ENCODE results near the gene KLHL30.

The KLHL30 gene, protein sequence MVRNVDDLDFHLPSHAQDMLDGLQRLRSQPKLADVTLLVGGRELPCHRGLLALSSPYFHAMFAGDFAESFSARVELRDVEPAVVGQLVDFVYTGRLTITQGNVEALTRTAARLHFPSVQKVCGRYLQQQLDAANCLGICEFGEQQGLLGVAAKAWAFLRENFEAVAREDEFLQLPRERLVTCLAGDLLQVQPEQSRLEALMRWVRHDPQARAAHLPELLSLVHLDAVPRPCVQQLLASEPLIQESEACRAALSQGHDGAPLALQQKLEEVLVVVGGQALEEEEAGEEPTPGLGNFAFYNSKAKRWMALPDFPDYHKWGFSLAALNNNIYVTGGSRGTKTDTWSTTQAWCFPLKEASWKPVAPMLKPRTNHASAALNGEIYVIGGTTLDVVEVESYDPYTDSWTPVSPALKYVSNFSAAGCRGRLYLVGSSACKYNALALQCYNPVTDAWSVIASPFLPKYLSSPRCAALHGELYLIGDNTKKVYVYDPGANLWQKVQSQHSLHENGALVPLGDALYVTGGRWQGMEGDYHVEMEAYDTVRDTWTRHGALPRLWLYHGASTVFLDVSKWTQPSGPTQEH

DNA sequence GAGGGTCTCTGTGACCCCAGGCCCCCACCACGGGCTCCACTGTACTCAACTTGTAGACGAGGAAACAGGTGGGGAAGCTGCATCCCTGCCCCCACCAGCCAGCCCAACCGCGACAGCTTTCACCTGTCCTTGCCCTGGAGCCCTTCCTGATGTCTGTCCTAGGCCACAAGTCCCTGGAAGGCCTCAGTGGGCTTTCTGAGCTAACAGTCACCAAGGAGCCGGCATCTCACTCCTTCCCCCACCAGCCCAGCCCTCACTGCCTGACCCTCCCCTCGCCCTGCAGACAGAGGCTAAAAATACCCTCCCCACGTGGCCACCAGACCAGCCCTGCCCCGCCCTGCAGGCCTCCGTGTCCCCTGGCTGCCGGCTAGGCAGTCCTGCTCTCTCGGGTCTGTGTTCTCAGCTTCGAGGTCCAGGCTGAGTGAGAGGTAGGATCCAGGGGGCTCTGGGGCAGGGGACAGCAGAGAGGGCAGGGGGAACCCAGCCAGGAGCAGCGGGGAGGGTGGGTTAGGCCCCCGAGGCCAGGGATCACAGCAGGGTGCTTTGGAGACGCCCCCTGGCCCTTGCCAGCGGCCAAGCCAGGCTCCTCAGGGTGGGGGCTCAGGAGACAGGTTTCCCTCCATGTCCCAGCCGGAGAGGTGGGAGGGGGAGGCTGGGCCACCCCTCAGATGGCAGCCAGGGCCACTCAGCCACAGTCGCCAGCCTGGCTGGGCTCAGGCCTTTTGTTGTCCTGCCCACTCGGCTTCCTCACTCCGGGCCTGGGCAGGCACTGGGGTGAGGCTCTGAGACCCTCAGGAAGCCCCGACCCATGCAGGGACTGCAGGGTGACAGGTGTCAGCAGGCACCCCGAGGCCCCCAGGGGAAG is at the start of gene KLHL30:
Gene KLHL30 (plus strand): TSS at position 338 of the 865 bp plus-strand sequence. CDS start 2,087 bp downstream, outside the sequence.
- DNase-seq: no peak

DNA sequence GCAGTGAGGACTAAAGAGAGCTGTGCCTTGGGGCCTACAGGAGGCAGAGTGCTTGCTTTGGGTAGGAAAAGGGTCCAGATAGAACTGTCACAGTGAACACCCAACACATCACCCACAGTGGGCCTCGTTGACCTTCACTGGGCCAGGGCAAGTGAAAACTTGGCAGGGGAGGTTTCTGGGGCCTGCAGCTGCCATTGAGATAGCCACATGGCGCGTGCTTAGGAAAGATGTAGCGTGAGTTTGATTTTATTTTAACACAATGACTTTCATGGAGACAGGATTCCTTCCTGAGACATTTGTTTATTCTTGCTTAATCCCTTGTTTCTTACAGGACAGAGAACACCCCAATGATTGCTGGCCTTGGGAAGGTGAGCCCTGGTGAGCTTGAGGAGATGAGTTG is 47.6 kb upstream of the KLHL30 start:
- DNase-seq: no peak

DNA sequence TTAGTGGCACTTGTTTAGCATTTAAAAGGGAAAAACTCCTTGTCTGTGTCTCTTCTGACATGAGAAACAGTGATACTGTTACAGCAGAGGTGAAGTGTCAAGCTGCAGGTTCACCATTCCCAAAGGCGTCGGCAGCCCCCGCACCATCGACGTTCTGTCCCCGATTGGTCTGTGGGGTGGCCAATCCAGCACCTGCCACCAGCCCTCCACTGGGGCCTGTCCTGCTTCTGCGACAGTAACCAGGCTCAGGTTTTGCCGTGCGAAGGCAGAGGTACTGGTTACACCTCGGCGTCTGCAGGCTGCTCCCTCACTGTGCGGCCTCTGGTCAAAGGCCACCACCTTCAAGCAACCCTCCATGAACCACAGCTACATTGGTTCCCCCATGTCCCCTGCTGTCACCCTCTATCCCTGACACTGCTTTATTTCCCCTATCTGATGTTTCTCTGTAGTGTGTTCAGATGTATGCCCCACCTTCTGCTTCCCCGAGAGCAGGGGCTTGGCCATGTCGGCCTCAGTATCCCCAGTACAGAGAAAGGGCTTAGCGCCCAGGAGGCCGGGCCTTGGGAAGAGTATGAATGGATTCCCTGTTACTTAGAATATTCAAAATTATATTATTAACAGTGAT is 46.9 kb upstream of the KLHL30 start:
- DNase-seq: no peak

DNA sequence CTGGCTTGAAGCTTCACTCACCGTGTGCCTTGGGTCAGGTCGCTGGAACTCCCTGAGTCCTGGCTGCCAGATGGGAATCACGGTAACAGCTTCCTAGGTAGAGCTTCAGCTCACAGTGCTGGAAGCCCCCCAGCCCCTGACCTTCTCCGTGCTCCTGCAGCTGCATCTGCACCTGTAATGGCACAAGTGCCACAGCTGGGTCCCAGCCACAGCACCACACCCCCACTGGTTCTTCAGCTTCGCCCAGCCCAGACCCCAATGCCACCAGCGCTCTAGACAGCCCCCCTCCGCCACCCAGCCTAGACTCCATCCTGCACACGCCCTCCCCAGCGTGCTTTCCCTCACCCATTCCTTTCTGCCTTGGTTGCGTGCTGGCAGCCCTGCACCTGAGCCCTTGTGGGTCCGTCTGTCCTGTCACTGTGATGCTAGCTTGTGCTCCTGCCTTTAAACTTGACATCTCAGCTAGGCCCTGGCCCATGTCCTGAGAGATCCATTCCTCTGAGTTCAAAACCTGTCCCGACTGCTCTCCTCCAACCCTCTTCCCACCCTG is 45.9 kb upstream of the KLHL30 start:
- DNase-seq: no peak

DNA sequence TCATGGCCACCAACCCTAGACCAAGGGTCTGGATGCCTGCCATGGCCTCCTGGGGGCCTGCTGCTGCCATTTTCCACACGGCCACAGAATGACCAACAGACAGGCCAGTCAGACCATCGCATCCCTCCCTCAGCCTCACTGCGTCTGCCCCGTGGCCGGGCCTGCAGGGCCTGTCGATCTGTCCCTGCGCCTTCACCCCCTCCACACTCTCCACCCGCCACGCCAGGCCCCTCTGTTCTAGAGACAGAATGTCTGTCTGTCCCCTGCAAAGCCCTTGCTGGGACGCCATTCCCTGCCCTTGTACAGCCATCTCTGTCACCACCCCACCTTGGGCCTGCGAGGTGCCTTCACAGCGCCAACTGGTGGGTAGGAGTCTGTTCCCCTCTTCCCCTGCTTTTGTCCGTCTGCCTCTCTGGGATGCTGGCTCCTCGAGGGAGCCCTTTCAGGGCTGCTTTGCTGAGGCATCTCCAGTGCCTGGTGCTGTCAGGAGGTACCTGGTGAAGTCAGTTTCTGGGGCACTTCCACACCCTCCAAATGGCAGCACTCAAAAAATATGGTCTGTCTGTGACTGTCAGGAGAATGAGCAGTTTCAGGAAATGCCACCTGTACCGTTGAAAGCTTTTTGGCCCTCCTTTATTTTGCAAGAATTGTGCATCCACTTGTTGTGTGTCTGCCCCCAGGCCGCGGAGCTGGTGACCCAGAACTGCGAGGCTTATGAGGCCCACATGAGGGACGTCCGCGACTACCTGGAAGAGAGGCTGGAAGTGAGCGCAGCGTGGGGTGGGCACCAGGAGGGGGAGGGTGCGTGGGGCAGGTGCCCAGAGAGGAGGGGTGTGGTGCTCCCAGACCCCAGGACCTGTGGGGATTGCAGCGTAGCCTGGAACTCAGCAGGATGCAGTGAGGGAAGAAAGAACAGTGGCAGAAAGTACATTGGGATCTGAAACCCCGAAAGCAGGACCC is 45.0 kb upstream of the KLHL30 start:
- DNase-seq: no peak

DNA sequence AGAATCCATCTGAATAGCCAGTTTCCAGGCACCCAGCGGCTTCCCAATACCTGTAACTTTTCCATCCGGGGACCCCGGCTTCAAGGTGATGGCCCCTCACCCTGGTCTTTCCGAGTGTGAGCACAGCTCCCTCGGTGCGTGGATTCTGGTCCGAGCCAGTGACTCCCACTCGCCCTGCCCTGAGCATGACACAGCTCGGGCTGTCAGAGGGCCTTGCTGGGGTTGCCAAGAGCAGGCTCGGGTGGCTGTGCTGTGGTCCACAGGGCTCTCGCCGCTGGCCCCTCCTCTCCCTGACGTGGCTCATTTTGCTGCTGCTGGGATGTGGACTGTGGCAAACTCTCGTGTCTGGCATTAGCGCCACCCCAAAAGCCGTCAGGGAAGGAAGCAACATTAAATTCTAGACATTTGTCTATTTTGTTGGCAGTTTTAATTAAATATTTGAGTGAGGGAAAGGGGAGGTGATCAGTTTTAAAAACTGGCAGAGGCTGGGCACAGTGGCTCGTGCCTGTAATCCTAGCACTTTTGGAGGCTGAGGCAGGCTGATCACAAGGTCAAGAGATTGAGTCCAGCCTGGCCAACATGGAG is 43.9 kb upstream of the KLHL30 start:
- DNase-seq: no peak

DNA sequence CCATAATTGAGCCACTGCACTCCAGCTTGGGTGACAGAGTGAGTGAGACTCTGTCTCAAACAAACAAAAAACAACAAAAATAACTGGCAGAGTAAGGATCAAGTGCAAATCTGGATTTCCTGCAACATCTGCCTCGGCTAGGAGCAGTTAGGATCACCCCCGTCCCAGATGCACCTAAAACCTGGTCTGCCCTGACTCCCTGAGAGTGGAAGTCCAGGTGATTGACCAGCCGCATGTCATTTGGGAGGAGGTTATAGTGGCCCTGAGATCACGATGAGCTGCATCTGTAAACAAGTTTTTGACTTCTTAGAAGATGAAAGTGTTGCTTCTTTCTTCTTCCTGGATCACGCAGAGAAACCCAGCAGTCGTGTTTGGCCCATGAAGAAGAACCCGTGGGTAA is 43.3 kb upstream of the KLHL30 start:
- no peak for DNase-seq

DNA sequence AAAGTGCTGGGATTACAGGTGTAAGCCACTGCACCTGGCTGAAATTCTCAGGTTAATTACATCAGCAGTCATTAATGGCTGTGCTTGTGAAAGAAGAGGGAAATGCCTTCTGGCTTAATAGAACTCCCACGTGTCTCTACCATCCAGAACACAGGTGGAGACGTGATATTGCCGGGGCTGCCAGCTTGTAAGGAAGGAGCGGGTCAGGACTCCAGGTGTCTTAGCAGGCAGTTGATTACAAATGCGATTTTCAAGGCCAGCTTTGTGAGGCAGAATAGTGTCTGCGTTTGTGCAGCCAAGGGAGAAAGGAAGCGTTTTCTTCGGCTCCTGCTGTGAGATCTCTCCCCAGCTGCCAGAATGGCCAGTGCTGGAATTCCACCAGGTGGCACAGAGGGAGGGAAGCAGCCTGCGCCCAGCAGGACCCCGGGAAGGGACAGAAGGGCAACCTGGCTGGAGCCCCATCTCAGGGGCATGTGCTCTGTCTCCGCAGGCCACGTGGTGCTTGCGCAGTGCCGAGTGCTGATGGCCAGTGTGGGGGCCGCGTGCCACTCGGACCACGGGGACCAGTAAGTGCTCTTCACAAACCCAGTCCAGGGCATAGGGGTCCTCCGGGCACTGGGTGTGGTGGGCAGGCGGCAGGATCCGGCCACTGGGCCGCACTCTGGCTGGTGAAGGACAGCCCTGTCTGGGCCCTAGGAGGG is 42.0 kb upstream of the KLHL30 start:
- no peak for DNase-seq

DNA sequence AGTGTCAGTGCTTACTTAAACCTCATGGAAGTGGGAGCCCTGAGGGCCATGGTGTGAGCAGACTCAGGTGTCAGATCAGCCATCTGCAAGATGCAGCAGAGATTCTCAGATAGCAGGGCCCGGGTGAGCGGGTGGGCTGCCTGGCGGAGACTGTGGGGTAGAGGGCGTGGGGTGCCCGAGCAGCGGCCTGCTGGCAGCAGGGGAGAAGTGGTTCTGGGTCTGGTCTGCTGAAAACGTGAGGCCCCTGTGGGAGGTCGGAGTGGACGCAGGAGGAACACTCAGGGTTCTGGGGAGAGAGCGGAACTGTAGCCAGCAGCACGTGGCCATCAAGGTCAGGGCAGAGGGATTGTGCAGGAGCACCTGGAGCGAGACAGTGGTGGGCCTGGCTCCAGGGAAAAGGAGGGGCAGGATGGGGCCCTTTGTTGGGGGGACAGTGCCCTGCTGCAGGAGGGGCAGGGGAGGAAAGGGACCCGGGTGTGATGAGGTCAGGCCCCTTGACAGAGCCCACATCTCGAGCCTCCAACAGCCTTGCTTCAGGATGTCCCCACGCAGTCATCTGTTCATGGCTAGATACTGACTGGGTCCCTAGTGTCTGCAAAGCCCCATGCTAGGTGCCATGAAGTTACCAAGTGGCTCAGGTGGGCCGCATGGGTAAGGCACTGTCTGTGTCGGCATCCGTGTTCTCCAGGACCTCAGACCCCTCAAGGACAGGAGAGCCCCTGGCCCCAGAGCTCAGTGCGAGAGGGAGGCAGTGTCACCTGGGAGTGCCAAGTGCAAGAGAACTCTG is 41.1 kb upstream of the KLHL30 start:
- no peak for DNase-seq

DNA sequence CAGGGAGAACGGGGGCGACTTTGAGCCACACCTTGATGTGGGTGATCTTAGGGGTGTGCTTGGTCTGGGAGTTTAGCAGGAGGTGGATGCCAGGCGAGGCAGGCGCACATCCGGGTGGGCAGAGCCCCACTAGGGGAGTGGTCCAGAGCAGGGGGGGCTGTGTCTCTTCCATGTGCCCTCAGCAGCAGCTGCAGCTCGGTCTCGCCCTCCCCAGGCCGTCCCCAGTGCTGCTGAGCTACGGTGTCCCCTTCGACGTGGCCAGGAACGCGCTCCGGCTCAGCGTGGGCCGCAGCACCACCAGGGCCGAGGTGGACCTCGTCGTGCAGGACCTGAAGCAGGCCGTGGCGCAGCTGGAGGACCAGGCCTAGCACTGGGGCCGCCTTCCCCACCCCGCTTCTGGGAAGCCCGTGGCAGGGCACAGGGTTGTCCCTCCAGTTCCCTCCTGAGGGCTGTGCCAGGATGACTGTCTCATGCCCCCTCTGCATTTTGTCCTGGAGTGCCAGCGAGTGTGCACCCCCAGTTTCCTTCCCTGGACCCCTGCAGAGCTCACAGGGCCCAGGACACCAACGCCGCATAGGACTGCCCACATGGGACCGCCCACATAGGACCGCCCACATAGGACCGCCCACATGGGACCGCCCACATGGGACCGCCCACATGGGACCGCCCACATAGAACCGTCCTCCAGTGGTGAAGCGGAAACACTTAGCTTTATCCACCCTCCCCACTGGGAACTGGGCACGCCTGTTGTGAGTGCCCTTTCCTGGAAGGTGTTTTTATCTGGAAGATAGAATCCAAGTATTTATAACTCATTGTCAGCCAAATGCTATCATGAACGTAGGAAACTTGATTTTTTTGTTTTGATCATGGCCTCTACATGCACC is 40.2 kb upstream of the KLHL30 start:
- DNase-seq: peak; percentile 59

DNA sequence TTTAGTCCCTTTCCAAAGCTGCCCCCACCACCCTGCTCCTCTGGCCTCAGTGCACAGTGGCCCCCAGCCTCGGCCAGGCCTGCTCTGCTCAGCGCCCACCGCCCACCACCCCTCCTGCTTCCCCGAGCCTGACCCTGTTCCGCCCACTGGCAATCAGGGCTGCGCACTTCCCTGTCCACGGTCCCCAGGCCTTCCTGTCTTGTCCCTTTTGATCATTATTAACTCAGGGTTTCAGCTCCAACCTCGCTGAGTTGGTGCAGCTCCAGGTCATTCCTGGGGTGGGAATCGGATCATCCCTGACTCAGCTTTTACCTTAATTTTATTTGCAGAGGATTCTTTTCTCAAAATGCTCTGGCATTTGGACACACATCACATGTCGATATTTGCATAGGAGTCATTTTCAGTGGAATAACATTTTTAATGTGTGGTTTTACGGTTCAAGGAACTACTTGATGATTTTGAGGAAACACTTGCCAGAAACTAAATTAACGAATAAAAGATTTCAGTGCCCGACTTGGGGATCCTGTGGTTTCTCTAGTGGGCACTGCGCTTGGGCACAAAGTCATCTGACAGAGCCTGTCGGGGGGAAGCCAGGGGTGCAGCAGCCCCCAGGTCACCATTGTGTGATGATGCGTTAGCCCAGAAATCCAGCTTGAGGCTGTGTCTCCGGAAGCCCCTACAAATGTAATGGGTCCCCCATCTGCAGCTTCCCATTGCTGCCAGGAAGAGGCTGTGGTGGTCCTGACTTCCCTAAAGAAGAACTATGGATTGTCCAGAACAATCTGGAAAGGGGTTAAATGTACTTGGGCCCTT is 39.4 kb upstream of the KLHL30 start:
- no peak for DNase-seq

DNA sequence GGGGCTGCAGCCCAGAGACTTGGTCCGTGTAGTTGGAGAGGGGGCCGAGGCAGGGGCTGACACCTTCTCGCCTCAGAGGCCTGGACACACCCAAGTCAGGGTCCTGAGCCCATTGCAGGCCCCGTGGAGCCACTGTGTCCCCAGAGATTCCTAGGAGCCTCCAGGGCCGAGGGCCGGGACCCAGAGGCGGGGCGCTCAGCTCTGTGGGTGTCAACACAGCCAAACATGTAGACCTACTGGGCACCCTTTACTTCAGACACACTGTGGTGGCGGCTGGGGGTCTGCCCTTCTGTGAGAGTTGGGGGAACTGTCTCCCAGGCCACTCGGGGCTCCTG is 38.8 kb upstream of the KLHL30 start:
- no peak for DNase-seq

DNA sequence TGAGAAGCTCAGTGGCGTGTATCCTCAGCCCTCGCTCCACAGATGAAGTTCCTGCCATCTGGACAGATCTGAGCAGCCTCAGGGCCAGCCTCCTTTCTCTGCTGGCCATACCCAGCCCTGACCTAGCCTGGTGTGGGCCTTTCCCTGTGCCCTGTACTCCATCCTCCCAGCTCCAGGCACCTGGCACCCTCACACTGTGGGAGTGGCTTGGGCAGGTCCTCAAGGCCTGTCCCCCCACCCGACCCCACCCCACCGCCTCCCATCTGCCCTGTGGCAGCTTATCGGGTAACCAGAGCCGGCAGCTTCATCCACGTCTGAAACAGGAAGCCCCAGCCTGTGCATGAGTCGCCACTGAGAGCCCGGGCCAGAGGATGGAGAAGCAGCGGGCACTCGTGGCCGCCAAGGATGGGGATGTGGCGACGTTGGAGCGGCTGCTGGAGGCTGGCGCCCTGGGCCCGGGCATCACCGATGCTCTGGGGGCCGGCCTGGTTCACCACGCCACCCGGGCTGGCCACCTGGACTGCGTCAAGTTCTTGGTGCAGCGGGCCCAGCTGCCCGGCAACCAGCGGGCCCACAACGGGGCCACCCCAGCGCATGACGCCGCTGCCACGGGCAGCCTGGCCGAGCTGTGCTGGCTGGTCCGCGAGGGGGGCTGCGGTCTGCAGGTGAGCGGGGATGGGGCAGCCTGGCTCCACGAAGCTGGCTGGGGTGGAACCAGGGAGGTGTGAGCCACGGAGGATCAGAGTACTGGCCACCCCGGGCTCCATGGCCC is 38.2 kb upstream of the KLHL30 start, which contains the start of gene ESPNL:
Gene ESPNL (plus strand): TSS at position 292 of the 772 bp plus-strand sequence. CDS start 80 bp downstream, at position 372.
- DNase-seq: no peak

DNA sequence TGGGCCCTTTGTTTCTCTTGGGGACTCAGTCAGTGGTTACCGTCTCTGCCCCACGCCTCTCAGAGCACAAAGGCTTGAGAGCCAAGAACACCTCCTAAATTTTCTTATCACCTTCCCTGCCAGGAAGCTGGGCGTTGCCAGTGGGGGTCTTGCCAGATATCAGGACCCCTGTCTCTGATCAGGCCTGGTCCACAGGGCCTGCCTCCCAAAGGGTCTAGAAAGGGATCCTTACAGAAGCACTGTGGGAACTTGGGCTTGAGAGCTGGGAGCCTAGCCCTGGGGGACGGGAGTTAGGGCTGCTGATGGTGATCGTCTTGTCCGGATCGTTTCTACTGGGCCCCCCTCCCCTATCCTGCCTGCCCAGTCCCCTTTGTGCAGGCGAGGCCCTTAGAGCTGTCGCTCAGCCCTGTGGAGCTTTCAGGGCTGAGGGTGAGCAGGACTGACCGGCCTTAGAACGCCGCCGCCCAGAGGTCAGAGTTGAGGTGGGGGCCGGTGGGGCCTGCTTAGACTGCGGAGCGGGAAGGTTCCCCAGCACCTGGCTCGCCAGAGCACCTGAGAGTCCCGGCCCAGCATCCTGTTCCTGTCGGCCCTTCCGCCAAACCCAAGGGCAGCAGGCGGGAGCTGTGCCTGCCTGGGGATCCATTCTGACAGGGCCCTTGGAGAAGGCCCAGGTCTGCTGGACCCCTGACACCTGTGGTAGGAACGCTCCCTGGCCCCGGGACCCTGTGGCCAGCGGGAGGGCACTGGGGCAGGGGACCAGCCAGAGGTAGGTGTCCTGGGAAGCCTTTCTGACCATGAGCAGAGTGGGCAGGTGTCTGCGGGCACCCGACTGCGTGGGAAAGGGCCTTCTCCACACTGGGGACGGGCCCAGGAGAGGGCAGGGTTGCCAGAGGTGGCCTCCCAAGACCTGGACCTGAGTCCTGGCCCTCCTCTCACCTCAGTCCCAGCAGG is 37.4 kb upstream of the KLHL30 start:
- no peak for DNase-seq
